Activated CD8-positive, alpha-beta memory T cell treated with anti-CD3 and anti-CD28 coated beads for 36 hours (primary cell): ENCODE measurements around the gene SRC. TPM values are rescaled to one million over a fixed set of nuclear protein-coding genes. Genes with fewer than 3 reads are reported as not detected.

Source experiments
- CTCF ChIA-PET: fragments of 350-600 bp; sonication (Branson Sonifier 250); formaldehyde crosslinking; loops from one replicate; lab custom pipeline; 2021; ENCODE audit warnings: antibody characterized with exemption; lab: Charles Lee
- POLR2A ChIA-PET: fragments of 350-600 bp; sonication (Branson Sonifier 250); formaldehyde crosslinking; loops from one replicate; lab custom pipeline; 2021; ENCODE audit warnings: antibody characterized with exemption; lab: Charles Lee
- total RNA-seq, 2 experiments: library from RNA; stranded (reverse); gene quantifications; one replicate each; pipeline ENCODE4 v1.2.3, GENCODE V29; 2021

The SRC gene
- total RNA-seq, 2 experiments from 2014 or later, result 2.3 to 3.2 TPM

DNA sequence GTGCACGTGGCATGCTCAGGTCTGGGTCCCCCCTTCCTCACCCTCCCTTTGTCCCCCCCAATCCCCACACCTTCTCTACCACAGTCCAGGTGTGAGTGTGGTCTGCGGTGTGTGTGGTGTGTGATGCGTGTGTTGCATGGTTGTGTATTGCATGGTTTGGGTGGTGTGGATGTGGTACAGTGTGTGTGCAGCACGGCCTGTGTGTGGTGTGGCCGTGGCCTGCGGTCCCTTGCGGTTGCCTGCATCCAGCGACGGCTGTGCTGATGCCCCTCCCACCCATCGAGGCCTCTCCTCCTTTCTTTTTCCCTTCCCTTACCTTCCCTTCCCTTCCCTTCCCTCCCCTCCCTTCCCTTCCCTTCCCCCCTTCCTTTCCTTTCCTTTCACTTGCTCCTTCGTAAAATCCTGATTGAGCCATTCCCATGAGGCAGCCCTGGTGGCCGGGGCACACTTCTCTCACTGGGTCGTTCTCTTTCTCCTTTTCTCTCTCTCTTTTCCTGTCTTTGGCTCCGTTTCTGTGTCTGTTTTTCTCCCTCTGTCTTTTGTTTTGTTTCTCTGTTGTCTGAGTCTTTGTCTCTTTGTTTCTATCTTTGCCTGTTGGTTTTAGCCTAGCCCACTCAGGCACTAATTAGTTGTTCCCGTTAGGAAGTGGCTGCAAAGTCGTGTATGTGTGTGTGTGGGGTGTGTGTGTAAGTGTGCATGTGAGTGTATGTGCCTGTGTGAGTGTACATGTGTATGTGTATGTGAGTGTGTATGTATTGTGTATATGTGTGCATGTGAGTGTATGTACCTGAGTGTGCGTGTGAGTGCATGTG is 65.7 kb downstream of the SRC start:
- ChIA-PET POLR2A (no interaction called here), CTCF (no interaction called here)

DNA sequence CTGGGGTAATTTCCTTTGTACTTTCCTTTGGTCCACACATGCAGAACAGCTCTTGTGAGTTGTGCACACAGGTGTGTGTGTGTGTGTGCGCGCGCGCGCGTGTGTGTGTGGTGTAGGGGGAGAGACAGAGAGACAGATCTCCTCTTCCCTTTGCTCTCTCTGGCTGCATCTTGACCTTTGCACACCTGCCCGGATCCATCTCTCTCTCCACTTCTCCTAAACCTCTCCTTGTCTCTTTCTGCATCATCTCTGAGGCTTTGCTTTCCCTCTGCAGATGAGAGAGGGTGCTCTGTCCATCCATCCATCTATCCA is 67.0 kb downstream of the SRC start:
- ChIA-PET CTCF (no interaction called here), POLR2A (interaction anchor here (0.6 kb wide), 1 partner anchor 982 kb away, joined by 3 read pairs; no protein-coding TSS in a partner anchor)

DNA sequence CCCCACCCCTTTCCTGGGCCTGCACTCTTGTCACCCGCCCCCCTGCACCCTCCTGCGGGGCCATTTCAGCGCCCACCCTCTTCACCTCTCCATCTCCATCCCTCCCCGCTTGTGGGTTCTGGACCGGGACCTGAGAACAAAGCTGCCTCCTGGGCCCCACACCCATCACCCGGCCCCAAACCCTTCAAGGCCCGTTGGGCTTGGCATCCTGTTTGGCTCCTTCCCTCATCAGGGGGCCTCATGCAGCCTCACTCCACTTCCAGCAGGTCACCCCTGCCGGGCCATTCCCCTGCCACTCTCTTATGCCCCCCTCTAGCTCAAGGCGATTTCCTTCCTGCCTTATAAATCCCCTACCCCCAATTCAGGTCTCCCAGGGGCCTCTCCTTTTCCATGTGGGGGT is 67.4 kb downstream of the SRC start:
- ChIA-PET POLR2A (interaction anchor here (0.6 kb wide), 1 partner anchor 982 kb away, joined by 3 read pairs; no protein-coding TSS in a partner anchor), CTCF (no interaction called here)

DNA sequence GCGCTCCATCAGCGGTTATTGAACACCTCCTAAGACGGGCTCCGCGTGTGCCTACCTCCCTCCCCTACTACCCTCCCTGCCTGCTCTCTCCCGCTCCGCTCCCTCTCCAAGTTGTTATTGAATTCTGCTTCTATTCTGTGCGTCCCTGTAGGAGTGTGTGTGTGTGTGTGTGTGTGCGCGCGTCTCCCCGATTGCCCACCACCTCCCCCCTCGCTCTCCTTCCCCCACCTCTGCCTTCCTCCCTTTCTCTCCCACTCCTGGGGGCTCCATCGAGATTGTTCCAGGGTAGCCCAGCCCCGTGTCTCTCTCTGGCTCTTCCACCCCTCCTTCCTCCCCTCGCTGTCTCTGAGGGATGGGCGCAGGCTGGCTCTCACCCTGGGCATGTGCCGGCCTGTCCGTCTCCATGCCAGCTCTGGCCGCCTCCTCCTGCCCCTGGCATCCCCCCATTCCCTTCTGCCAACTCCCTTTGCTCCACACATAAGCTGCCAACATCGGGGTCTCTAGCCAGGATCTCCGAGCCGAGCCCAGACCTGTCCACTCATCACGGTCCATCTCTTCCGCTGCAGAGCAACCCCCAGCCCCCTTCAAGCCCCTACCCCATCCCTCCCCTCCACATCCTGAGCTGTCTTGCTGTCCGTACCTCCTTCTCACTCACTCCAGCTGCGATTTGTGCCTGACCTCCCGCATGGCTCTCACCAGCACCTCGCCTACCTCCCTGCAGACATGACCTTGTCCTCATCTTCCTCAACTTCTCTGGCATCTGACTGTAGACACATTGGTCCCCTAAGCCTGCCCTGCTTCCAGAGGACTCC is 68.5 kb downstream of the SRC start:
- POLR2A ChIA-PET, result no interaction called here
- CTCF ChIA-PET, result no interaction called here

DNA sequence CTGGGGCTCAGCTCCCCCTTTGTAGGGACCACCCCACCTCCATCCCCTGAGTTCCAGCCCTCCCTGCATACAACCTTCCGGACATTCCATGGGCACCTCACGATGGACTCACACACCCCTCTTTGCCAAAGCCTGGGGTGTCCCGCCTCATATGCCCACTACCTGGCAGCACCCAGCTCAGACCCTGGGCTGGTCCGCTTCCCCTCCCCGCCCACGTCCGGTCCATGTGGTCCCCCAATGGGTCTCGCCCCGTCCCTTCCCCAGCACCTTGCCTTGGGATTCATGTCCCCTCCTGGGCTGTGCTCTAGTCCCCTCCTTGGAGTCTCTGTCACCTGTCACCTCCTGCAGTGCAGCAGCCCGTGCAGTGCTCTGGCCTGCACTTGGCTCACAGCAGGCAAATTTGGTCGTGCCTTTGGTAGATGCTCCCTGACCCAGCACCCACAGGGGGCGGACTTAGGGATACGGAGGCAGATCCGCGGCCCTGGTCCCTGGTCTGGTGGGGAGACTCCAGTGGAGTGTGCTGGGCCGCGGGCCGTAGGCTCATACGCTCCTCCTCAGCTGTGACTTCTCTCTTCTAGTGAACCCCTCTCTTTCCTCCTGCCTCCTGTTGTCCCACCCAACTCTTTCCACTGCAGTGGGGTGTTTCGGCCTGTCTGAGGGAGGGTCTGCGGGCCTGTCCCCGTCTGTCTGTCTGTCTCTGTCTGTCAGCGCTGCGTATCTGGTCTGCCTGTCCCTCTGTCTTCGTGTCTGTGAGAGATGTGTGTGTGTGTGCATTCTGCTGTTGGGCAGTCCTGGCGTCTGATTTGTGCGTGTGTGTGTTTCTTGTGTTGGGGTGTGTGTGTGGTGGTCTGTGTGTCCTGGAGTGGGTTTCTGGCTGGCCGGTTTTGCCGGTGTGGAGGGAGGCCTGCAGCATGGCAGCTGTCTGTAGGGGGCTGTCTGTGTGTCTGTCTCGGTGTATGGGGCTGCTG is 69.5 kb downstream of the SRC start:
- CTCF ChIA-PET, result no interaction called here
- POLR2A ChIA-PET, result no interaction called here

DNA sequence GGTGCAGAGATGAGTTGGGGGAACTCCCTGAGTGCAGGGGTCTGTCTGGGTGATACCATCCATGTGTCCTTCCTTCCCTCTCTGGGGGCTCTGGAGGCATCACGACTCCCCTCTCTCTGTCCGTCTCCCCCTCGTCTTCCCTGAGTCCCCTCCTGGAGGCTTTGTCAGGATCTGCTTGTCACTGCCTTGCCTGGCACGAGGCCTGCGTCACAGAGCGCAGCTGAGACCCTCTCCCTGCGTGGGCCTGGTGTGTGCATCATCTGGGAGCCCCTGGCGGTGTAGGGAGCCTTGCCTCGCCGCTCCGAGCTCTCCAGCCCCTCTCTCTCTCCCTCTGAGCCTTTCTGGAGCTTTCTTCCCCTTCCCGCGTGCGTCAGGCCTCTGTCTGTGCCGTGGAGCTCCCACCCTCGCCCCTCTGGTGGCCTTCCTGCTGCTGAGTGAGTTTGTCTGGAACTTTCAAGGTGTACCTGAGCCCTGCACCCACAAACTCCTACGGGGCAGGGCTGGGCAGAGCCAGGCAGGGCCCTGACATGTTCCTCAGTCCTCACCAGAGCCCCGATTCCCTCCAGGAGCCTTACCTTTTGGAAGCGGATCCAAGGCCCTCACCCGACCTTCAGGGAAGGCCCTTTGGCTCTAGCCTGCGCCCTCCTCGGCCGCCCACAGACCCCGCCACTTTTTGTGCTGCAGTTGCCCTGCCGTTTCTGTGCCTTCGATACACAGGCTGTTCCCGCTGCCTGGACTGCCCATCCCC is 70.3 kb downstream of the SRC start:
- ChIA-PET POLR2A (no interaction called here), CTCF (no interaction called here)

DNA sequence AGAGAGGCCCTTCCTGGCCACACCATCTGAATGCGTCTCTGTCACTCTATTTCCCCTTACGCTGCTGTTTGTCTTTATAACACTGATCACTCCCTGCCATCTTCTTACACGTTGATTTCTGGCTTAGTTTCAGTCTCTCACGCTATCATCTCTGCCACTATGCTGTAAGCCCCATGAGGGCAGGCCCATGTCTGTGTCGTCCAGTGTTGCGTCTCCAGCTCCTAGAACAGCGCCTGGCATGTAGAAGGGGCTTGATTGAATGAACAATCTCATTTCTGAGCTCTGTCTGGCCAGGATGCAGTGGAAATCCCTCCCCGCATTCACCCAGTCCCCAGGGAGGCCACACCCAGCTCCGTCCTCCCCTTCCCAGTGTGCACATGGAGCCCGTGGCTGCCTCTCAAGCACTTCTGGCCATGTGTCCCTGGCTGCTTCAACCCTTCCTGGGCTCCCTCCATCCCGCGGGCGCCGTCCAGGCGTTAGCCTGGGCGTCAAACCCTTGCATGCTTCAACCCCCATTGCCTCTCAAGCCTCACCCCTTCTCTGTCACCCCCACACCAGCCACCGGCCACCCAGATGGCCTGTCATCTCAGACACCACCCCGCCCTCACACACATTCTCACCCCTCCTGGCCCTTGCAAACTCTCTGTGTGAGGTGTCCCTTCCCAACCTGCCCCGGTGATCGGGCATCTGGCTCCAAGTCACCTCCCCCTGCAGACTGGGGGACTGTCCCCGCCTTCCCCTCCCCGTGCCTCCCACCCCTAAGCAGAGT is 71.1 kb downstream of the SRC start:
- POLR2A ChIA-PET, result no interaction called here
- CTCF ChIA-PET, result no interaction called here

DNA sequence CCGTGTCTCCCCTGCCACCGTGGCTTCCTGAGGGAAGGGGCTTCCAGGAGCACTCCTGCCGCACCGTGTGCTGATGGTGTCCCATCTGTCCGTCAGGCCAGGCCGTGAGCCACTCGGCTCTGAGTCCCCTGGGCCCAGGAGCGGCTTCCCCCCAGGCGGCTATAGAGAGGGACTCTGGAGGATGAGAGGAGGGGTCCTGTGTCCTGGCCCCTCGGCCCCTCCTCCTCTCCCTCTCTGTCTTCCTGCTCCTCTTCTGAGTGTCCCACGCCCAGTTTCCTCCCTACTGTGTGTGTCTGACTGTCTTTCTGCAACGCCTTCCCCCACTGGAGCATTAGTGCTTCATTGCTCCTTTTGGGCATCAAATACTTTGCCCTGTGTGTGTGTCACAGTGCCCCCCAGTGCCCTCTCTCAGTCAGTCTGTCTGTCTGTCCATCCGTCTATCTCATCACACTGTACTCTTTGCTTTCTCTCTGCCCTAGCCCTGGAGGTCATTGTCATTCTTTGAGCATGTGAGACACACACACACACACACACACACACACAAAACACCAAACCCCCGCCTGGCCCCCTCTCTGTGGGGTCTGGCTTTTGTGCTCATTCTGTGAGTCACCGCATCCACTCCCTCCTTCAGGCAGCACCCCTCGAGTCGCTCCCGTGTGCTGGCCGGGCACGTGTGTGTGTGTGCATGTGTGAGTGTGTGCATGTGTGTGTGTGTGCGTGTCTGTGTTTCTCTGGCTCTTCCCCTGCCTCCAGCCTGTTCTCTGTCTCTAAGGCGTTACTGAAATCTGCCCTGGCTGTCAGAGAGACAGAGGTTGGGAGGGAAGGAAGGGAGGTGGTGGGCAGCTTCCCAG is 71.9 kb downstream of the SRC start:
- CTCF ChIA-PET, result no interaction called here
- POLR2A ChIA-PET, result no interaction called here

DNA sequence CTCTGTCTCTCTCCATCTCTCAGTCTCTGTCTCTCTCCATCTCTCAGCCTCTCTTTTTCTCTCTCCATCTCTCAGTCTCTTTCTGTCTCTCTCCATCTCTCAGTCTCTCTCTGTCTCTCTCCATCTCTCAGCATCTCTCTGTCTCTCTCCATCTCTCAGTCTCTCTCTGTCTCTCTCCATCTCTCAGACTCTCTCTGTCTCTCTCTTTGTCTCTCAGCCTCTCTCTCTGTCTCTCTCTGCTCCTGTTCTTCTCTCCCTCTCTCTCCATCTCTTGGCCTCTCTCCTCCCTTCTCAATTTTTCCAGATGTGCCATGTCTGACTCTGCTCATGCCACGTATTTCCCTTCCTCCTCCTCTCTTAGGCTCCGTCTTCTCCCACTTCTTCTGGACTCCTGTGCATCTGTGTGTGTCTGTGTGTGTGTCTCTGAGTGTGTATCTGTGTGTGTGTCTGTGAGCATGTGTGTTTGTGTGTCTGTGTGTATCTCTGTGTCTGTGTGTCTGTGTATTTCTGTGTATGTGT is 72.7 kb downstream of the SRC start:
- POLR2A ChIA-PET, result no interaction called here

DNA sequence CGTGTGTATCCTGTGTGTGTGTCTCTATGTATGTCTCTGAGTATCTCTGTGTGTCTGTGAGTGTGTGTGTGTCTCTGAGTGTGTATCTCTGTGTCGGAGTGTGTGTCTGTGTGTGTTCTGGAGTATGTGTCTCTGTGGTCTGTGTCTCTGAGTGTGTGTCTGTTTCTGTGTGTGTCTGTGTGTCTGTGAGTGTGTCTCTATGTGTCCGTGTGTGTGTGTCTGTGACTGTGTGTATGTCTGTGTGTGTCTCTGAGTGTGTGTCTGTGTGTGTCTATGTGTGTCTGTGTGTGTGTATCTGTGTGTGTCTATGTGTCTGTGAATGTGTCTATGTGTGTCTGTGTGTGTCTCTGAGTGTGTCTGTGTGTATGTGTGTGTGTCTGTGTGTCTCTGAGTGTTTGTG is 73.4 kb downstream of the SRC start:
- CTCF ChIA-PET, result no interaction called here
- POLR2A ChIA-PET, result no interaction called here

More for the DNA sequence above, 72.7 kb downstream of the SRC start:
- CTCF ChIA-PET, result no interaction called here

DNA sequence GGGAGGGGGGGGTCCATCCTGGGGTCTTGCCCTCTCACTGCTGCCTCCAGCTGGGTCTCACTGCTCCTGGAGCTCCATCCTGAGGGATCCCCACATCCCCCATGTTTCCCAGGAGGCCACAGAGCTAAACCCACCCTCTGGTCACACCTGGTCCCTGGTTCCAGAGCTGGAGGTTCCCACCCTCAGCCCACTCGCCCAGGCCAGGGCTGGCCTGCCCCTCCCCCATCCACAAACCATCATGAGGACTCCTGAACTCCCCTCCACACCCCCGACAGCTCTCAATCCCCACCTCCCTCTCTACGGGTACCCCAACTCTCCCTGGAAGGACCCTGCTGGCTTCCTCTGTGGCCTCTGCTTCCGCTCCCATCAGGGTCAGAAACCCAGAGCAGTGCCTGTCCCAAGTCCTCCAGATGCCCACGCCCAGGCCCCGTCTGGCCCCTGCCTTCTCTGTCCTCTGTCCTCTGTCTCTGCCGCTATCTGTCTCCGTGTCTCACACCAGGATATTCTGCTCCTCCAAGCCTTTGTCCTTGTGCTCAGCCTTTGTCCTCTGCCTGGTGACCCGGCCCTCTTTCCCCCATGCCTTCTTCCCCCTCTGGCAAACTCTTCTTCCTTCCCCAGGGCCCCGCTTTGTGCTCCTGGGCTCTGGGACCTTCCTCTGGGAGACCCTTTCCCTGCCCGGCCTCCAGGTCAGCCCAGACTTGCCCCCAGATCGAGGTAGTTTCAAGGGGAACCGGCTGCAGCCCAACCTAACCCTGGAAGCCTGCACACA is 74.0 kb downstream of the SRC start:
- CTCF ChIA-PET, result no interaction called here
- POLR2A ChIA-PET, result no interaction called here

DNA sequence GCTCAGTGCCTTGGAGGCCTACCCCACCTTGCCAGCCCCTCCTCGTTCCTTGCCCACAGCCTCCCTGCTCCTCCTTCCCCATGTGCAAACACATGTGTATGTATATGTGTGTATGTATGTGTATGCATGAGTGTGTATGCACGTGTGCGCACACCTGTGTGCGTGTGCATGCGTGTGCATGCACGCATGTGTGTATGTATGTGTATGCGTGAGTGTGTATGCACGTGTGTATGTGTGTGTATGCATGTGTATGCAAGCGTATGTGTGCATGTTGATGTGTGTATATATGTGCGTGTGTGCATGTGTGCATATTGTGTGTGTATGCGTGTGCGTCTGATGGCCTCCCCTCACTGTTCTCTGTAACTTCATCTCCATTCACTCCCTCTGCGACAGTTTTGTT is 74.7 kb downstream of the SRC start:
- ChIA-PET CTCF (no interaction called here), POLR2A (no interaction called here)

DNA sequence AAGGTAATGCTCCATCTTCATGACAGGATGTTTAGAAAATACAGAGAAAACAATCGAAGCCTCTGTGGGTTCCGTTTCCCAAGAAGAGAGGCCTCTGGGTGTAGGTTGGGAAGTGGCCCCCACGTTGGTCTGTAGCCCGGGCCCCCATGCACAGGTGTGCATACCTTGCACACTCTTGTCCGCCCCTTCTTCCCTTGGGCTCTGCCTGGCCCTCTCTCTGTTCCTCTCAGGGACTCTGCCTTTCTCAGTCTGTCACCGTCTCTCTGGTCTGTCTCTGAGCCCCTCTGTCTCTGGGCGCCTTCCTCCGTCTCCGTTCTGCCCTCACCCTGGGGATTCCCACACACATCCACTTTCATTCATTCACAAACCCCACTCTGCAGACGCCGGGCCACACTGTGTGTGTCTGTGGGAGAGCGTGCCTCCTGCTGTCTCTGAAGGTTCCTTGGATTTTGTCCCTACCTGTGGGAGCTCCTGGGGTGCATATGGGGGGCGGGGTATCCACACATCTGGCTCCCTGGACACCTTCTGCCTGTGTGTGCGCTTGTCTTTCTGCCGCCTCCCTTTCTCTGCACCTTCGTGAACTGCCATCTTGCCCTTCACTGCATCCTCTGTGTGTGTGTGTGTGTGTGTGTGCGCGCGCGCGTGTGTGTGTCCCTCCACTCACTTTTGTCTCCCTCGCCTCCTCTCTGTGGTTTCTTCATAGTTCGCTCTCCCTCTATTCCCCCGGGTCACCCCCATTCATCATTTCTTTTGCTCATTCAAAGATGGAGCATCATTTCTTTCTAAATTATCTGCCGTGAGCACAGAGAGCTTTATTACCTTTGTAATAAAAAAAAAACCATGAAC is 75.3 kb downstream of the SRC start:
- ChIA-PET CTCF (no interaction called here), POLR2A (no interaction called here)

DNA sequence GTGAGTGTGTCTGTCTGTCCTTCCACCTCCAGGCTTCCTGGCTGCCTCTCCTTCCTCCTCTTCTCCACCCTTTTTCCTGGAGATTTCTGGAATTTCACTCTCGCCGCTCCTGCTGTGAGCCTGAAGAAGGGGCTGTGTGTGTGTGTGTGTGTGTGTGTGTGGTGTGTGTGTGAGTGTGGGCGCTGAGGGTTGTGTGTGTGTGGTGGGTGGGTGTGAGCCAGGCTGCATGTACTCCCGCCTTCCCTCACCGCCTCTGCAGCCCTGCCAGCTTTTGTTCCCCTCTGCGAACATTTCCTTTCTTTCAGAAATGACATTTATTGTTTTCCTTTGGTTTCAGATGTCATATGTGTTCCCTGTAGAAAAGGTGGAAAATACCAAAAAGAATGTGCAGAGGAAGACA is 76.0 kb downstream of the SRC start:
- ChIA-PET CTCF (no interaction called here), POLR2A (no interaction called here)

DNA sequence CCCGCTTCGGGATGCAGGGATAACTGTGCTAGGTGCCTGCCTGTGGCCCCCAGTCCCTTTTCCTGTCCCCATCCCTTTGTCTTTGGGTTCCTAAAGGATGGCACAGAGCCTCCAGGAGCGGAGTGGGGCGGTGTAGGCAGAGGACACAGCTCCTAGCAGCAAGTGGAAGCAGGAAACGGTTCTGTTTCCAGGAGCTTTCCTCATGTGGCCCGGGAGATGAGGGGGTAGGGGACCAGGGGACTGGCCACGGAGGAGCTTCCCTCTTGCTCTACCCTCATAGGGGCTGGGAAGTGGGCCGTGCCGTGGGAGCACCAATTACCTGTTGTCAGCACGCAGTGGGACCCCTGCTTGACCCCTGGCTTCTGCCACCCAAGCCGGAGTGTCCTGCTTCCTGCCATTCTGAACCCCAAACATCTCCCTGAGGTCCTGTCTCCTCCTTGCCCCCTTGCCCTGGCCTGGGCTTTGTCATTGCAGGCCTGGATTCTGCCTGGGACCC is 76.9 kb downstream of the SRC start:
- CTCF ChIA-PET, result no interaction called here
- POLR2A ChIA-PET, result no interaction called here

DNA sequence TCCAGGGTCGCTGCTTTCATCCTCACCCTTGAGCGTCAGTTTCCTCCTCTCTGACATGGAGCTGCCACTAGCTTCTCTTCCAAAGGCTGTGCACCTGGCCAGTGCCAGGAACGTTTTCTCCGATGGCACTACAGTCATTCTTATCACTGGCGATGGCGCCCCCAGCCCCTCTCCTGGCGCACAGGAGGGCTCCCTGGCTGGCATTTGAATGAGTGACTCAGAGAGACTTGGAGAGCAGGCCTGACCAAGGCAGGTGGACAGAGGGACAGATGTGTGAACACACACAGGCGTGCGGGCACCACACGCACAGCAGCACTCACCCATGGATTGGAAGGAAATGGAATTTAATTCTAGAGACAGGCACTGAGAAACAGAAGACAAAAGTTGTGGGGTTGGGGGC is 77.6 kb downstream of the SRC start:
- POLR2A ChIA-PET, result no interaction called here
- CTCF ChIA-PET, result no interaction called here
